Hindlimb muscle (tissue), 1 donor: ENCODE measurements around the gene CBX8. TPM values are rescaled to one million over a fixed set of nuclear protein-coding genes. Genes with fewer than 3 reads are reported as not detected.

ENCODE experiments used
- DNase-seq: peaks from one replicate; pipeline ENCODE4 v3.0.0-alpha.2; 2013
- polyA plus RNA-seq: library from polyadenylated mRNA; unstranded; fragments of 120-200 nt; gene quantifications from one replicate; pipeline ENCODE4 v1.2.1, GENCODE V29; 2013; ENCODE audit not compliant: insufficient read length

CBX8 gene
- 4.7 TPM for polyA plus RNA-seq

DNA sequence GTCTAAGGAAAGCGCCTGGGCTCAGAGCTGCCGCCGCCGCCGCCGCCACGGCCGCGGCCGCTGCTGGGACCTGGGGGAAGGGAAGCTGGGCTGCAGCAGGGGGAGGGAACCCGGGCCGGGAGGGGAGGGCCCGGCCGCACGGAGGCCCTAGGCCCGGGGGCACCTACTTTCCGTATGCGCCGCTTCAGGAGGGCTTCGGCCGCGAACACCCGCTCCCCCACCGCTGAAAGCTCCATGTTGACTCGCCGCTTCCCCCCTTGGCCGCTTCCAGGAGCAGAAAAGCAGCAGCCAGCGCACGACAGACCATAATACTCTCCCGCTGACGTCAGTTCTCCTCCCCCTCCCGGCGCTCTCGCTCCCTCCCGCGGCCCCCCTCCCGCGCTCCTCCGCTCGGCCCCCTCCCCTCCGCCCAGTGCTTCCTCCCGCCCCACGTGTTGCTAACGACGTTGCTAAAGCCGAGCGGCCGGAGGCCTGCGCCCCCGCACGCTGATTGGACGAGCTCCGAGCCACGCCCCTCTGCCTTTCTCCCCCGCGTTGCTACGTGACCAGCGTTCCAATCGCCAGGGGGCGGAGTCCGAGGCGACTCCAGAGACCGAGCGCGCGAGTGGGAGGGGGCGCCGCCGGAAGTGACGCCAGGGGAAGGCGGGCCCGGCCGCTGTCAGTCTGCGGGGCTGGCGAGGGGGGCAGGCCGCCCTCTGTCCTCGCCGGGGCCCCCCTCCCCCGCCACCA is at the start of gene CBX8:
Gene CBX8 (minus strand): TSS at position 315 of the 729 bp plus-strand sequence. CDS start 79 bp downstream, at position 236.
- DNase-seq: peak; percentile 100

DNA sequence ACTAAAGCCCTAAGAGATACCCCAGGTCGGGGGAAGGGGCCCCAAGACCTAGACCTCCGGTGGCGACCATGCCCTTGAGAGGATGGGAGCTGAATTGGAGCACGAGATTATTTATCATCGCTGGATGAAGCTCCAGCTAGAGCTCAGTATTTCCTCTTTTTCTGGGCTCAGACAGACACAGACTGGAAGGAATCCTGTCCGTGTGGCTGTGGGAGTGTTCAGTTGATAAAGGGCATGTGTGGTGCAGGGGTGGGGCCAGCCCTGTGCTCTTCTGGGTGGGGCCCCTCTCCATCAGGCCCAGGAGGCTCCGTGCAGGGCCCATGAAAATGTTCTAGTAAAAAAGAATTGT is 48.7 kb upstream of the CBX8 start:
- no peak for DNase-seq

DNA sequence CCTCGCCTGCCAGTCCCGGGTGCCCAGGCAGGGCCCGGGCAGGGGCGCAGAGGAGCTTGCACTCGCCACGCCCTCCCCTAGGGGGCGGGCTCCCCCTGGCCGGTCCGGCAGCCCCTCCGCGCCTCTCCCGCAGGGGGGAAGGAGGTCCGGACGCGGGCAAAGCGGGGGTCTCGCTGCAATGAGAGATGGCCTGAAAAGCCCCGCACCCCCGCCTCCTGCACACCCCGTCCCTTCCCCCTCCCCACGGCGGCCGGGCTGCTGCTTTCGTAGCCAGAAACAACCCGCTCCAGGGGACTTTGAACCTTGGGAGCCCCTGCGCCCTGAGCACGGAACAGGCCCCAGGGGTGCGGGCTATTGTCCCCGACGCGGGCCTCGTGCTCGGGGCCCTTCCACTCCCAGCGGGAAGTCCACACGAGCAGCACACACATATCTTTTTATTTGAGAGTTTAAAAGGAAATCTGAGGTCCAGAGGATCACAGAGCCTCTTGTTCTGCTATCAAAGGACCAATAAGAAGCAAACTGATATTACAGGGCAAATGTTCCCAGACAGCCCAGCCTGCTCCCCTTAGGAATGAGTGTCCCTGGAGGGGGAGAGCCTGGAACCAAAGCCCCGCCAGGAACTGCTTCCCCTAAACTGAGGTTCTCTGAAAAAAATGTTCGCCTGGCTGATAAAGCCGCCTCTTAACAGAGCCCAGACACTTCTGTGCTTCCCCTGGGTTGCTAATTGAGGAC is 48.2 kb upstream of the CBX8 start:
- no peak for DNase-seq

DNA sequence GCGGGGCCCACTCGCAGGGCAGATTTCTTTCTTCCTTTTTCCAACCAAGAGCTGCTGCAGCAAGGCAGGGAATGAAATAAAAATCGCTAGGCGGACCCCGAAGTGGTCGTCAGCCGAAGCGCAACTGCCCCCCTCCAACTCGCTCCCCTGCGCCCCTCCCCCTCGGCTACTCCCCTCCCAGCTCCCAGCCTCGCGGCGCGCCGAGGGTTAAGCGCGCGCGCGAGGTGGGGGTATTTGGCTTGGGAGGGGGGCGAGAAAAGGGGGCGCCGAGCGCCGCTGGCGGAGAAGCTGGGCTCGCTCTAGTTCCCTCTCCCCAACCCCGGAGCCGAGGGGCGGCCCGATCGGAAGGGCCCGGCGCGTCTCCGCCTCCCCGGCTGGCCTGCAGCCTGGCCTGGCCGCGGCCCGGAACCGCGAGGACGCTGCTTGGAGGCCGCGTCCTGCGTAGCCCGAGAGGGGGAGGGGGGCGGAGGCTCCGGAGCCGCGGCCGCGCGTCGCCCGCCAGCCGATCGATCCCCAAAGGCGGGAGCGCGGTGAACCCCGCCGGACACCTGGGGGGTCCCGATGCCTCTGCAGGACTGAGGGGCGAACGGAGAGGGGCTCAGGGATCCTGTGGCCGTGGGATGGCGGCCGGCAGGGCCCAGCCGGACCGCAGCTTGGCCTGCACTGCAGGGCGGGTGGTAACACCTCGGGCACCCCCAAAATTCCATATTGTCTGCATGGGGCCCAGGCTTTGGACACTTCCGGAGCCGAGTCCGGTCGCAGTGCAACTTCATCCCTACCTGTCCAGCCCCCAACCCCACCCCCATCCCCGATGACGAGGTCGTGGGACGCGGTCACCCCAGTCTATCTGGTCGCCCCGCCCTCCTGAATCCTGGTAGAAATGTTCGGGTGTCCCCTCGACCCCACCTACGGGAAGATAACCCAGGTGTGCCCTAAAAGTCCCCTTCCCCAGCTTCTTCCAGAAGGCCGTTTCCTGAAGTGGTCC is 47.2 kb upstream of the CBX8 start:
- peak; percentile 88 for DNase-seq

DNA sequence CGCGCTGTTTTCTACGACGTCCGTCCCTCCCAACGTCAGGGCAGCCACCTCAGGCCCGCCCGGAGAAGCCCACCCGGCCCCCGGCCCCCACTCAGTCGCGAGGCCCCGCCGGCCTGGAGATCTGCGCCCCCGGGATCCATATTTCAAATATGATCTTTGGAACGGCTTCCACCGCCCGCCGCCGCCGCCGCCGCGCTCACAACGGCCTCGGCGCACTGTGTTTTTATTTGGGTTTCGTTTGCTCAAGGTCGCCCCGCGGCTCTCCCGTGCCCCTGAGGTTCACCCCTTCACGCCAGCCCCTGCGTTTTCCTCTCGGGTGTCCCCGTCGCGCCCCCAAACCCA is 46.6 kb upstream of the CBX8 start:
- no peak for DNase-seq

DNA sequence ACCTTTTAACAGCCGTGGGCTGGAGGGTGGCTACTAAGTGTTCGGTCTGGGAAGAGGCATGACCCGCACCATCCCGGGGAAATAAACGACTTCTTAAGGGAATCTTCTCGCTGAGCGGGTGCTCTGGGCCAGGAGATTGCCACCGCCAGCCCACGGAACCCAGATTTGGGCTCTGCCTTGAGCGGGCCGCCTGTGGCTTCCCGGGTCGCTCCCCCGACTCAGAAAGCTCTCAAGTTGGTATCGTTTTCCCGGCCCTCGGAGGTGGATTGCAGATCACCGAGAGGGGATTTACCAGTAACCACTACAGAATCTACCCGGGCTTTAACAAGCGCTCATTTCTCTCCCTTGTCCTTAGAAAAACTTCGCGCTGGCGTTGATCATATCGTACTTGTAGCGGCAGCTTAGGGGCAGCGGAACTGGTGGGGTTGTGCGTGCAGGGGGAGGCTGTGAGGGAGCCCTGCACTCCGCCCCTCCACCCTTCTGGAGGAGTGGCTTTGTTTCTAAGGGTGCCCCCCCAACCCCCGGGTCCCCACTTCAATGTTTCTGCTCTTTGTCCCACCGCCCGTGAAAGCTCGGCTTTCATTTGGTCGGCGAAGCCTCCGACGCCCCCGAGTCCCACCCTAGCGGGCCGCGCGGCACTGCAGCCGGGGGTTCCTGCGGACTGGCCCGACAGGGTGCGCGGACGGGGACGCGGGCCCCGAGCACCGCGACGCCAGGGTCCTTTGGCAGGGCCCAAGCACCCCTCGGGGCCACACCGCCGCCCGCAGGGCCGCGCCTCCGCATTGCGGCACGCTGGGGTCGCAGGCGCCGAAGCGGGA is 46.0 kb upstream of the CBX8 start:
- DNase-seq: no peak

DNA sequence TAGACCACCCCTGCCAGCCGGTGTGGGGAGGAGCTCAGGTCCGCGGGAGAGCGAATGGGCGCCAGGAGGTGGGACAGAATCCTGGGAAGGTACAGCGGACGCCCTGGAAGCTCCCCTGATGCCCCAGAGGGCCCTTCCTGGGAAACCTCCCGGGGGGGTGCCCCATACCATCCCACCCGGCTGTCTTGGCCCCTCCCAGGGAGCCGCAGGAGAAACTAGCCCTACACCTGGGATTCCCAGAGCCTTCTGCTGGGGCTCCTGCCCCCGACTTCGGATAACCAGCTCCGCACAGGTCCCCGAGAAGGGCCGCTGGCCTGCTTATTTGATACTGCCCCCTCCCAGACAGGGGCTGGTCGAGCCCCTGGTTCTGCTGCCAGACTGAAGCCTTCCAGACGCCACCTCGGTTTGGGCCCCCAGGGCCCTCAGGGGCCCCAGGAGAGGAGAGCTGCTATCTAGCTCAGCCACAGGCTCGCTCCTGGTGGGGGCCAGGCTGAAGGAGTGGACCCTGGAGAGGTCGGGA is 45.3 kb upstream of the CBX8 start:
- no peak for DNase-seq

DNA sequence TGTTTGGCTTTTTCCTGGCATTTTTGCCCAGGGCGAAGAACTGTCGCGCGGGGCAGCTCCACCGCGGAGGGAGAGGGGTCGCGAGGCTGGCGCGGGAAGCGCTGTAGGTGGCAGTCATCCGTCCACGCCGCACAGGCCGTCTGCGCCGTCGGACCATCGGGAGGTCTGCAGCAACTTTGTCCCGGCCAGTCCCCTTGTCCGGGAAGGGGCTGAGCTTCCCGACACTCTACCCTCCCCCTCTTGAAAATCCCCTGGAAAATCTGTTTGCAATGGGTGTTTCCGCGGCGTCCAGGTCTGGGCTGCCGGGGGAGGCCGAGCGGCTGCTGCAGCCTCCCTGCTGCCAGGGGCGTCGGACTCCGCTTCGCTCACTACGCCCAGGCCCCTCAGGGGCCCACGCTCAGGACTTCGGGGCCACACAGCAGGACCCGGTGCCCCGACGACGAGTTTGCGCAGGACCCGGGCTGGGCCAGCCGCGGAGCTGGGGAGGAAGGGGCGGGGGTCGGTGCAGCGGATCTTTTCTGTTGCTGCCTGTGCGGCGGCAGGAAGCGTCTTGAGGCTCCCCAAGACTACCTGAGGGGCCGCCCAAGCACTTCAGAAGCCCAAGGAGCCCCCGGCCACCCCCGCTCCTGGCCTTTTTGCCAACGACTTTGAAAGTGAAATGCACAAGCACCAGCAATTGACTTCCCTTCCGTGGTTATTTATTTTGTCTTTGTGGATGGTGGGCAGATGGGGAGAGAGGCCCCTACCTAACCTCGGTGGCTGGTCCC is 44.7 kb upstream of the CBX8 start:
- no peak for DNase-seq

DNA sequence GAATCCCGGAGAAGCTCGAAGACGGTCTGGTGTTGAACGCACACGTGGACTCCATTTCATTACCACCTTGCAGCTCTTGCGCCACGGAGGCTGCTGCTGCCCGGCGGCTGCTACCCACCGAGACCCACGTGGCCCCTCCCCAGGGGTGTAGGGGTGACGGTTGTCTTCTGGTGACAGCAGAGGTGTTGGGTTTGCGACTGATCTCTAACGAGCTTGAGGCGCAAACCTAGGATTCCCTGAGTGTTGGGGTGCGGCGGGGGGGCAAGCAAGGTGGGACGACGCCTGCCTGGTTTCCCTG is 44.1 kb upstream of the CBX8 start:
- DNase-seq: no peak

DNA sequence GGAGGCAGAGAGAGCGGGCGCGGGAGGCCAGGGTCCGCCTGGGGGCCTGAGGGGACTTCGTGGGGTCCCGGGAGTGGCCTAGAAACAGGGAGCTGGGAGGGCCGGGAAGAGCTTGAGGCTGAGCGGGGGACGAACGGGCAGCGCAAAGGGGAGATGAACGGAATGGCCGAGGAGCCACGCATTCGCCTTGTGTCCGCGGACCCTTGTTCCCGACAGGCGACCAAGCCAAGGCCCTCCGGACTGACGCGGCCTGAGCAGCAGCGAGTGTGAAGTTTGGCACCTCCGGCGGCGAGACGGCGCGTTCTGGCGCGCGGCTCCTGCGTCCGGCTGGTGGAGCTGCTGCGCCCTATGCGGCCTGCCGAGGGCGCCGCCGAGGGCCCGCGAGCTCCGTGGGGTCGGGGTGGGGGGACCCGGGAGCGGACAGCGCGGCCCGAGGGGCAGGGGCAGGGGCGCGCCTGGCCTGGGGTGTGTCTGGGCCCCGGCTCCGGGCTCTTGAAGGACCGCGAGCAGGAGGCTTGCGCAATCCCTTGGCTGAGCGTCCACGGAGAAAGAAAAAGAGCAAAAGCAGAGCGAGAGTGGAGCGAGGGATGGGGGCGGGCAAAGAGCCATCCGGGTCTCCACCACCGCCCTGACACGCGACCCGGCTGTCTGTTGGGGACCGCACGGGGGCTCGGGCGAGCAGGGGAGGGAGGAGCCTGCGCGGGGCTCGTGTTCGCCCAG is 43.6 kb upstream of the CBX8 start:
- DNase-seq: peak; percentile 68

DNA sequence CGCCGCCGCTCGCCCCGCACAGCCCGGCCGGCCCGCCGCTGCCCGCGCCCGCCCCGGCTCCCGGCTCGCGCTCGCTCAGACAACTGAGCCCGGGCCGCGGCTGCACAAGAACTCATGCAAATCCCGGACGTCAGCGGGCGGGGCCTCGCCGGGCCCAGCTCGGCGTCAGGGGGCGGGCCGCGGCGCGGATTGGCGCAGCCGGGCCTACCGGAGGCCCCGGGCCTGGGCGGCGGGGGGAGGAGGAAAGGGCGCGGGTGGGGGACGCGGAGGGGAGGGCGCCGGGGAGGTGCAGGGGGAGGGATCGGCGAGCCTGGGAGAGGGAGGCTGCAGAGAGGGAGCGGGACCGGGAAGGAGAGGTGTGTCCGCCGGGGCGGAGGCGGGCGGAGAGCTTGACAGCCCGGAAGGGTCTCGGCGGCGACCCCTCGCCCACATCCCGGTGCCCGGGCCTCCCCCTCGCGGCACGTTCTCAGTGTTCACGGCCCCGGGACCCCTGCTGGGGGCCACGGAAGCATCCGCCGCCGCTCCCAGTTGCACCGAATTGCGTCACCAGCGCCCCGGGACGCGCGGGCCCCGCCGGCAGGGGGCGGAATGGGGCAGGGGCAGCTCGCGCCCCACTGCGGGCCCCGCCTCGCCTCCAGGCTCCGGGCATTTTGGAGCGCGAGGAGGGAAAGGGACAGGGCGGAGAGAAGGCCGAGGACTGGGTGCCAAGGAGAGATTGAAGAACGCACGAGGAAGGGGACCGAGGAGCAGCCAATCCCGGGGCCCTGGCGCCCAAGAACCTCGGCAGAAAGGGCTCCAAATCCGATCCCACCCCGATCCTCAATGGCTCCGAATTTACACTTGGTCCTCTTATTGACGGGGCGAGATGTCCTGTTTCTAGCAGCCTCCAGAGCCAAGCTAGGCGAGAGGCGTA is 42.7 kb upstream of the CBX8 start, which contains the start of gene CBX4:
Gene CBX4 (minus strand): TSS at position 85 of the 913 bp plus-strand sequence. CDS start 189 bp downstream, outside the sequence.
- peak; percentile 94 for DNase-seq

DNA sequence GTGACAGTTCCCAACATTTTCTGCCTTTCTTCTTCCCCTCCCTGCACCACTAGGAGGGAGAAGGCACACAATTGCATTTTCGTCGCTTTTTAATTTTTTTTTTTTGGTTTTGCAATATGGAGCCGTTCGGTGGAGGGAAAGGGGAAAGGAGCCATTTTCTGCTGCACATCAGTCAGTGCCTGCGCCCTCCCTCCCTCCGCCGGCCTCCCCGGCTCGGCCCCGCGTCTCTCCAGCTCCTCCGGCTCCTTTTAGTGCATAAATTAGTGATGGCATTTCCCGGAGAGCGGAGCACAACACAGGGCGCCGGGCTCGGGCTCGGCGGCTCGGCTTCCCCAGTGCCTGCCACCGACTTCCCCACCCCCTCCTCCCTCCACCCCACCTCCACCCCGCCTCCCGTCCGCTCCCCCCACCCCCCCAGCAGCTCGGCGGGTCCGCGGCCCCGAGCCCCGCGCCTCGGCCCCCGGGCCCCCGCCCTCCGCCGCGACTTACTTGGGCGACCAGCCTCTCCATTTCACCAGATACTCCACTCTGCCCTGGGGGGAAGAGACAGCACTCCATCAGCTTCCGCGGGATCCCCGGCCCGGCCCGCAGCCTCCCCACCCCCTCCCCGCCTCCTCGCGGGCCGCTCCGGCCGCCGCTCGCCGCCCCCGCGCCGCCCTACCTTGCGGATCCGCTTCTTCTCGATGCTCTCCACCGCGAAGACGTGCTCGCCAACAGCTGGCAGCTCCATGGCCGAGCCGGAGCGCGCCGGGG is 41.8 kb upstream of the CBX8 start:
- peak; percentile 68 for DNase-seq

DNA sequence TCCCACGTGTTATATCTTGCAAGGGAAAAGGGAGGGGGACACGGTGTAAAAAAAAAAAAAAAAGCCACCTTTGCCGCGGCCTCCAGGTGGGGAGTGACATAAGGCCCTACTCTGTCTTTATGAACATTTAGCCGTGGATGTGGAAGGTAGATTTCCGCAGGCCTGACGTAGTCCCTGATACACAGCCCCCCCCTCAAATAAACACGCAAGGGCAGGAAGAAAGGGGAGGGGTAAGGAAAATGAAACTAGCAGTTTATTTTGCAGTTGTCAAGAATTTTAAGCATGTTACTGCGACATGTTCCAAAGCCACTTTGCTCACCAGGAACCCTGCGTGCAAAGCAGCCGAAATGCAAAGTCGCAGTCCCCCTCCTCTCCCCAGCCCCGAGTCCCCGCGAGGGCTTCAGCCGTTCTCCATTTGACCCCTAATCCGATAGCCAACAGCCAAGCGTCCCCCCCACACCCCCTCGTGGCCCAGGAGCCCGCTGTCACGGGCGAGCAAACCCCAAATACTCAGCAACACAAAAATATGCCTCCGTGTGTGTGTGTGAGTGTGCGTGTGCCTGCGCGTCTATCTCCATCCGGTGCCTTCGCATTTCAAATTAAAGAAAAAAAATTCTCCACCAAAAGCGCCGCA is 41.1 kb upstream of the CBX8 start:
- DNase-seq: peak; percentile 58

DNA sequence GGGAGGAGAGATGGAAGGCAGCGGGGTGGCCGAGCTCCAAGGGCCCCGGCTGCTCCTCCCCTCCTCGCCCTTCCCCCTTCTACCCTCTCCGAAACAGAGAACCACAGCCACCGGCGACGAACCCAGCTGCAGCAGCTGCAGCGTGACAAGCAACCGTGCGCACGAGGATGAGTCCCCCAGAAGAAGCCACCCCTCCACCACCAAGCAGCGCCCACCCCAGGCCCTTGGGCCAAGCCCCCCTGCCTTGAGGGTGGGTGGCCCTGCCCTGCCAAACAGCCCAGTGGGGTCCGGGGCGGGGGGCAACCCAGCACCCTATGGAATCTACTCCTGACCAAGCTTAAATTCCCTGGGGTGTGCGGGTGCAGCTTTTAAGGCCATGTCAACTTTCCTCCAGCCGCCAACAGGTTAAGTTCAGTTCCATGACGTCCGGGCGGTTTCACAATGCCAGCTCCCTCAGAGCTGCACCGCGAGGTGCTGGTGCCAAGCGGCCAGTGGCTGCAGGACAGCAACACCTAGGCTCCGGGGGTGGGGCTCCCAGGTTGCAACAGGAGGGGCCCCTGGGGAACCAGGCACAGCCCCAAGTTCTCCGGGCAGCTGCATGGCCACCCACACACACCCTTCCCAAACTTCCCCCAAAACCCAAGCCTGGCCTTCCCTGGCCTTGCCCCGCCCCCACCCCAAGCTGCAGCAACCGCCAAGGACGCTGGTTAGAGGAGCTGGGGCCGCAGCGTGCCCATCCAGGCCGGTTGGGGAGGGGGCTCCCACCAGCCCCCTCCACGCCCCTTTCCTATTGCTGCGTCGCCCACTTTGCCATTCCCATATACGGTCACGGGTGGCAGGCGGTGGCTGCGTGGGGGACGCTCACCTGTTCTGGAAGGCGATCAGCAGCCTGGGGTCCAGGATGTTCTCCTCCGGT is 40.4 kb upstream of the CBX8 start:
- DNase-seq: no peak

DNA sequence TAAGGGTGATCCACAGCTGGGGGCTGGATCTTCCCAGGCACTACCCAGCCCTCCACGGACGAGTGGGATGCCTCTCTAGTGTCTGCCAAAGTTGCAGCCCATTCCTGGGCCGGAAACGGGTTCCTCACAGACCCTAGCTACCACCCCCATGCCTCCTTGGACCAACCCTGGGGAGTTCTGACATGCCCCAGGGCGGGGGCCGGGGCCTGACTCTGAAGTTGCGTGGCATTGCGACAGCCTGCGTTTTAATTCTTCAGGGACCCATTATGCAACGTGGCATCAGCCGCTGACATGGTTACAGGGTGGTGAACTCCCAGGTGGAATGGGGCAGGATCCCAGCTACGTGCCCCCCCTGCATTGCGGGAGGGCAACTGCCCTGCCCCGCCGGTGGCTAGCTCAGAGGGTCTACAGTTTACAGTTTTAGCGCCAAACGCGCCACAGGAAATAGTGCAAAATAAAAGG is 39.7 kb upstream of the CBX8 start:
- DNase-seq: no peak

DNA sequence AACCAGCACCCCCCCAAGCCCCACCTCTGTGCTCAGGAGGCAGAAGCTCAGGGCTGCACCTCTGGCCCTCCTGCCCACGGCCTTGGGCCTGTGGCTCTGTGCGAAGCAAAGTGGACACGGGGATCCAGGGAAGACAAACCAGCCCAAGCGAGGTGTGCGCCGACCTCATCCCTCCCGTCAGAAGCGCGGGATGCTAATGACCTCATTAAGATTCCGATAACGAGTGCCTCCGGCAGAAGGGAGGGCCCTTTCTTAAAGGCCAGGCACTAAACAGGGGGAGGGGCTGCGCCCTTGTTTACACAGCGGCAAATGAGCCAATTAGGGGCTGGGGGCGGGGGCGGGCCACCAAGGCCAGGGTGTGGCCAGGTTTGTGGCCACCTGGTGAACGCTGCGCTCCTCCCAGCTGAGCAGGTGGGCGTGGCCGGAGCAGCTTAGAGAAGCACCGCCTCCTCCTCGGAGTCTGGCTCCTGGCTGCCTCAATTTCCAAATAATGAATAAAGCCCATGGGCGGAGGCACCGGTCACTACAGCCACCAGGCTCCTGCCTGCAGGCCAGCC is 39.2 kb upstream of the CBX8 start:
- DNase-seq: no peak
